ENCODE data around the gene PLXND1. TPM values are rescaled to one million over a fixed set of nuclear protein-coding genes. Genes with fewer than 3 reads are reported as not detected.

Gene PLXND1
- total RNA-seq, 2 experiments from 2014 or later = 4.7 to 6.0 TPM

DNA sequence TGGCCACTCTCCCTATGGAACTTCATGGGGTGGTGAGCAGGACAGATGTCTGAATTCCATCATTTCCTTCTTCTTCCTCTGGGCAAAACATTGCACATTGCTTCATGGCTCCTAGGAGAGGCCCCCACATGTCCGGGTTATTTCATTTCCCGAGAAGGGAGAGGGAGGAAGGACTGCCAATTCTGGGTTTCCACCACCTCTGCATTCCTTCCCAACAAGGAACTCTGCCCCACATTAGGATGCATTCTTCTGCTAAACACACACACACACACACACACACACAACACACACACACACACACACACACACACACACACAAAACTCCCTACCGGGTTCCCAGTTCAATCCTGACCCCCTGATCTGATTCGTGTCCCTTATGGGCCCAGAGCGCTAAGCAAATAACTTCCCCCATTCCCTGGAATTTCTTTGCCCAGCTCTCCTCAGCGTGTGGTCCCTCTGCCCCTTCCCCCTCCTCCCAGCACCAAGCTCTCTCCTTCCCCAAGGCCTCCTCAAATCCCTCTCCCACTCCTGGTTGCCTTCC lies 76.2 kb downstream of the PLXND1 start:
- no peaks in the 10 kb centered on the region for H3K79me2 ChIP-seq (ENCODE audit: insufficient read depth, low read depth, low read length)
- H4K20me1 ChIP-seq (ENCODE audit: insufficient read depth, low read length) = no peaks in the 10 kb centered on the region
- CTCF ChIA-PET (ENCODE audit: unreplicated experiment) = no interaction called here
- no peak overlapping the region for H3K4me2 ChIP-seq (ENCODE audit: low read length)
- no peak for DNase-seq (ENCODE audit: low spot score)
- POLR2A ChIA-PET = no interaction called here
- no peak overlapping the region for H3K27ac ChIP-seq (ENCODE audit: low read depth, low read length, poor library complexity, severe bottlenecking)
- no peak overlapping the region for H3K4me3 ChIP-seq (ENCODE audit: low read depth, low read length, poor library complexity, severe bottlenecking)
- no peaks in the 10 kb centered on the region for H3K9me2 ChIP-seq (ENCODE audit: insufficient read depth, low read length)
- BruUV-seq (replicated peaks) = no TSS peak
- no peaks in the 10 kb centered on the region for H3K9me3 ChIP-seq (ENCODE audit: low read length)
- TF ChIP-seq EZH2phosphoT487 (IDR thresholded peaks at IDR 0.05; ENCODE audit: borderline replicate concordance, low read depth, low read length) = no peak
- TF ChIP-seq, protein P1, sequence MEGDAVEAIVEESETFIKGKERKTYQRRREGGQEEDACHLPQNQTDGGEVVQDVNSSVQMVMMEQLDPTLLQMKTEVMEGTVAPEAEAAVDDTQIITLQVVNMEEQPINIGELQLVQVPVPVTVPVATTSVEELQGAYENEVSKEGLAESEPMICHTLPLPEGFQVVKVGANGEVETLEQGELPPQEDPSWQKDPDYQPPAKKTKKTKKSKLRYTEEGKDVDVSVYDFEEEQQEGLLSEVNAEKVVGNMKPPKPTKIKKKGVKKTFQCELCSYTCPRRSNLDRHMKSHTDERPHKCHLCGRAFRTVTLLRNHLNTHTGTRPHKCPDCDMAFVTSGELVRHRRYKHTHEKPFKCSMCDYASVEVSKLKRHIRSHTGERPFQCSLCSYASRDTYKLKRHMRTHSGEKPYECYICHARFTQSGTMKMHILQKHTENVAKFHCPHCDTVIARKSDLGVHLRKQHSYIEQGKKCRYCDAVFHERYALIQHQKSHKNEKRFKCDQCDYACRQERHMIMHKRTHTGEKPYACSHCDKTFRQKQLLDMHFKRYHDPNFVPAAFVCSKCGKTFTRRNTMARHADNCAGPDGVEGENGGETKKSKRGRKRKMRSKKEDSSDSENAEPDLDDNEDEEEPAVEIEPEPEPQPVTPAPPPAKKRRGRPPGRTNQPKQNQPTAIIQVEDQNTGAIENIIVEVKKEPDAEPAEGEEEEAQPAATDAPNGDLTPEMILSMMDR (conservative IDR thresholded peaks at IDR 0.05; ENCODE audit: low read length) = no peak
- no peaks in the 10 kb centered on the region for H3K36me3 ChIP-seq (ENCODE audit: insufficient read depth, low read length)
- peaks cover 12% of the 10 kb centered on the region for H3K4me1 ChIP-seq (ENCODE audit: insufficient read depth, low read length, poor library complexity, severe bottlenecking)
- intact Hi-C loops (cut with micrococcal nuclease; ENCODE audit: unreplicated experiment) = no loop called here
- no peak overlapping the region for H2AFZ ChIP-seq (ENCODE audit: low read length)

DNA sequence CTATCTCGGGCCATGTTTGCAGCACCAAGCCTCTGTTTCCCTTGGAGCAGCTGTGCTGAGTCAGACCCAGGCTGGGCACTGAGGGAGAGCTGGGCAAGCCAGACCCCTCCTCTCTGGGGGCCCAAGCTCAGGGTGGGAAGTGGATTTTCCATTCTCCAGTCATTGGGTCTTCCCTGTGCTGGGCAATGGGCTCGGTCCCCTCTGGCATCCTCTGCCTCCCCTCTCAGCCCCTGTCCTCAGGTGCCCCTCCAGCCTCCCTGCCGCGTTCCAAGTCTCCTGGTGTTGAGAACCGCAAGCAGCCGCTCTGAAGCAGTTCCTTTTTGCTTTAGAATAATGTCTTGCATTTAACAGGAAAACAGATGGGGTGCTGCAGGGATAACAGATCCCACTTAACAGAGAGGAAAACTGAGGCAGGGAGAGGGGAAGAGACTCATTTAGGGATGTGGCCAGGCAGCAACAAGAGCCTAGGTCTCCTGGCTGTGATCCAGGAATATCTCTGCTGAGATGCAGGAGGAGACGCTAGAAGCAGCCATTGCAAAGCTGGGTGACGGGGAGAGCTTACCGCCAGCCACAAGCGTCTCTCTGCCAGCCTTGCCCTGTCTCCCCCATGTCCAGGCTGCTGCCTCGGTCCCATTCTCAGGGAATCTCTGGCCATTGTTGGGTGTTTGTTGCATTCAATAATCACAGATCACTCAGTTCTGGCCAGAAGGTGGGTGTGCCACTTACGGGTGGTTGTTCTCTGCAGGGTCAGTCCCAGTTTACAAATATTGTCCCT lies 76.9 kb downstream of the PLXND1 start:
- ChIA-PET POLR2A (no interaction called here), CTCF (ENCODE audit: unreplicated experiment) (no interaction called here)
- no peak overlapping the region for H3K4me3 ChIP-seq (ENCODE audit: low read depth, low read length, poor library complexity, severe bottlenecking)
- no TSS peak for BruUV-seq (replicated peaks)
- DNase-seq (ENCODE audit: low spot score) = no peak
- H4K20me1 ChIP-seq (ENCODE audit: insufficient read depth, low read length) = no peaks in the 10 kb centered on the region
- H3K9me3 ChIP-seq (ENCODE audit: low read length) = no peaks in the 10 kb centered on the region
- no peaks in the 10 kb centered on the region for H3K79me2 ChIP-seq (ENCODE audit: insufficient read depth, low read depth, low read length)
- H3K27ac ChIP-seq (ENCODE audit: low read depth, low read length, poor library complexity, severe bottlenecking) = no peak overlapping the region
- no peaks in the 10 kb centered on the region for H3K36me3 ChIP-seq (ENCODE audit: insufficient read depth, low read length)
- no peak for TF ChIP-seq EZH2phosphoT487 (IDR thresholded peaks at IDR 0.05; ENCODE audit: borderline replicate concordance, low read depth, low read length)
- TF ChIP-seq, protein P1 (conservative IDR thresholded peaks at IDR 0.05; ENCODE audit: low read length) = no peak
- no peaks in the 10 kb centered on the region for H3K9me2 ChIP-seq (ENCODE audit: insufficient read depth, low read length)
- peaks cover 12% of the 10 kb centered on the region for H3K4me1 ChIP-seq (ENCODE audit: insufficient read depth, low read length, poor library complexity, severe bottlenecking)
- H2AFZ ChIP-seq (ENCODE audit: low read length) = no peak overlapping the region
- no peak overlapping the region for H3K4me2 ChIP-seq (ENCODE audit: low read length)
- intact Hi-C loops (cut with micrococcal nuclease; ENCODE audit: unreplicated experiment) = no loop called here

DNA sequence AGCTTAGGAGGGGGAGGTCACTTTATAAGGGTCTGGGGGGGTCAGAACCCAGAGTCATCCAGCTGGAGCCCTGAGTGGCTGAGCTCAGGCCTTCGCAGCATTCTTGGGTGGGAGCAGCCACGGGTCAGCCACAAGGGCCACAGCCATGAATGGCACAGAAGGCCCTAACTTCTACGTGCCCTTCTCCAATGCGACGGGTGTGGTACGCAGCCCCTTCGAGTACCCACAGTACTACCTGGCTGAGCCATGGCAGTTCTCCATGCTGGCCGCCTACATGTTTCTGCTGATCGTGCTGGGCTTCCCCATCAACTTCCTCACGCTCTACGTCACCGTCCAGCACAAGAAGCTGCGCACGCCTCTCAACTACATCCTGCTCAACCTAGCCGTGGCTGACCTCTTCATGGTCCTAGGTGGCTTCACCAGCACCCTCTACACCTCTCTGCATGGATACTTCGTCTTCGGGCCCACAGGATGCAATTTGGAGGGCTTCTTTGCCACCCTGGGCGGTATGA lies 77.8 kb downstream of the PLXND1 start, which contains the start of gene RHO:
TSS of gene RHO (plus strand) at position 51 of the 512 bp plus-strand sequence. CDS start at position 146, 95 bp downstream.
- H3K36me3 ChIP-seq (ENCODE audit: insufficient read depth, low read length) = no peaks in the 10 kb centered on the region
- POLR2A ChIA-PET = no interaction called here
- no peak for DNase-seq (ENCODE audit: low spot score)

More for the DNA sequence above, 77.8 kb downstream of the PLXND1 start, which contains the start of gene RHO:
- Histone ChIP-seq H3K9me3 (ENCODE audit: low read length) (no peaks in the 10 kb centered on the region), H2AFZ (ENCODE audit: low read length) (no peak within 1 kb of the TSS), H3K4me3 (ENCODE audit: low read depth, low read length, poor library complexity, severe bottlenecking) (no peak within 1 kb of the TSS), H3K79me2 (ENCODE audit: insufficient read depth, low read depth, low read length) (no peaks in the 10 kb centered on the region), H3K27ac (ENCODE audit: low read depth, low read length, poor library complexity, severe bottlenecking) (no peak within 1 kb of the TSS), H3K4me2 (ENCODE audit: low read length) (no peak within 1 kb of the TSS), H3K4me1 (ENCODE audit: insufficient read depth, low read length, poor library complexity, severe bottlenecking) (peaks cover 12% of the 10 kb centered on the region), H4K20me1 (ENCODE audit: insufficient read depth, low read length) (no peaks in the 10 kb centered on the region), H3K9me2 (ENCODE audit: insufficient read depth, low read length) (no peaks in the 10 kb centered on the region)
- BruUV-seq (replicated peaks) = no TSS peak
- TF ChIP-seq, protein P1 (conservative IDR thresholded peaks at IDR 0.05; ENCODE audit: low read length) = no peak
- TF ChIP-seq EZH2phosphoT487 (IDR thresholded peaks at IDR 0.05; ENCODE audit: borderline replicate concordance, low read depth, low read length) = no peak
- CTCF ChIA-PET (ENCODE audit: unreplicated experiment) = interaction anchor here (1.0 kb wide), 1 partner anchor 17 kb away, joined by 5 read pairs; no protein-coding TSS in a partner anchor
- intact Hi-C loops (cut with micrococcal nuclease; ENCODE audit: unreplicated experiment) = no loop called here
